Fibroblast of skin of back (primary cell): ENCODE measurements around the gene OTULINL.

ENCODE experiments used
- DNase-seq: peaks from one replicate; pipeline ENCODE4 v3.0.0-alpha.2; 2013

Gene OTULINL

DNA sequence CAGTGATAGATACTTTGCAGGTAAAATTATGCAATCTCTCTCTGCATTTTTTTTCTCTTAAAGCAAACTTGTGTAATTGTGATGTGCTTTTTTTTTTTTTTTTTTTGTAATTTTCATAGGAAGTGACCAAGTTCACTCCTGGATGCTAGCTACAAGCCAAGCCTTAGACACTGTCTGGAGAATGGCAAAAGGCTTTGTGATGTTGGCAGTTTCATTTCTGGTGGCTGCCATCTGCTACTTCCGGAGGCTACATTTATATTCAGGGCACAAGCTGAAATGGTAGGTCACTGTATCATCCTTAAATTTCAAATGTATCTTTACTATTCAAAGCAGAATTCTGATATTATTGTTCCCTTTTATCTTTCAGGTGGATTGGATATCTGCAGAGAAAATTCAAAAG lies 19.3 kb downstream of the OTULINL start:
- no peak for DNase-seq

DNA sequence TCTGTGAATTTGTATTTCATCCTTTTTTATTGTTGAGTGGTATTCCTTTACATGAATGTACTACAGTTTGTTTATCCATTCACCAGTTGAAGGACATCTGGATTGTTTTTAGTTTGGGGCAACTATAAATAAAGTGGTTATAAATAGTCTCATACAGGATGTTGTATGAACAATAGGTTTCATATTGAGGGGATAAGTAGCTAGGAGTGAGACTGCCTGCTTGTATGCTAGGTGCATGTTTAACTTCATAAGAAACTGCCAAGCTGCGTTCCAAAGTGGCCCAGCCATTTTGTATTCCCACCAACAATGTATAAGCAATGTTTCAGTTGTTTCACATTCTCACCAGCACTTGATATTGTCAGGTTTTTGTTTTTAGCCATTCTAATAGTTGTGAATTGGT lies 21.5 kb downstream of the OTULINL start:
- DNase-seq, result no peak

DNA sequence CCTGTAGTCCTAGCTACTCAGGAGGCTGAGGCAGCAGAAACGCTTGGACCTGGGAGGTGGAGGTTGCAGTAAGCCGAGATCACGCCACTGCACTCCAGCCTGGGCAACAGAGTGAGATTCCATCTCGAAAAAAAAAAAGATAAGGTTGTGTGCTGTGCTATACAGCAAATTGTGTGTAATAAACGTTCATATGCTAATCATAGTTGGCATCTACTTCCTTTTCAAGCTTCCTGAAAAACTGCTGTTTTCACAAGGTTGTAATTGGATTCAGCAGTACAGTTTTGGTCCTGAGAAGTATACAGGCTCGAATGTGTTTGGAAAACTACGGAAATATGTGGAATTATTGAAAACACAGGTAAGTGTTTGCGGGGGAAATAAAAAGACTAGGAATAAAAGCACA lies 25.5 kb downstream of the OTULINL start:
- no peak for DNase-seq

DNA sequence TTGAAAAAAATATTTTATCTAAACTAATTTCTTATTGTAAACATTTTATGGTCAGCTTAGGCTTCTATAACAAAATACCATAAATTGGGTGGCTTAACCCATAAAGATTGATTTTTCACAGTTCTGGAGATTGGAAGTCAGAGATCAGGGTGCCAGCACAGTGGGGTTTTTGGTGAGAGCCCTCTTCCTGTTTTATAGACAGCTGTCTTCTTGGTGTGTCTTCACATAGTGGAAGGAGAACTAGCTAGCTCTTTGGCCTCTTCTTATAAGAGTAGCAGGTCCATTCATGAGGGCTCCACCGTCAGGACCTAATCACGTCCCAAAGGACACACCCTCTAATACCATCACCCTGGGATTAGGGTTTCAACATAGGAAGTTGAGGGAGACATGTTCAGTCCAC lies 26.6 kb downstream of the OTULINL start:
- DNase-seq, result no peak

DNA sequence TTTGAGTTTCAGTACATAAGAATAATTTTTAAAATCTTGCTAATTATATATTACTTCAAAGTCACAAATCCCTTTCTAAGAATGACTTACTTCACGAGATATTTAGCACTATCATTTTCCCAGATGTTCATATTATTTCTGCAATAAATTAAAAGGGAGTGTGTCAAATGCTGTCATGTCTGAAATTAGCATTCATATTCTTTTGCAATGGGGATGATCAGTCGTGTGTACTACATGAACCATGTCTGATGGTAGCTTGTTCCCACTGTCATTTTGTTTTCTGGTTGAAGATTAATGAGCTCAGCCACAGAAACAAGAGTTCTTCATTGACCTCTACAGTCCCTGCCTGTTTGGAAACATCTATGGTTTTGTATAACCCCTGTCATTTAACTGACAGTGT lies 30.1 kb downstream of the OTULINL start:
- DNase-seq, result no peak

DNA sequence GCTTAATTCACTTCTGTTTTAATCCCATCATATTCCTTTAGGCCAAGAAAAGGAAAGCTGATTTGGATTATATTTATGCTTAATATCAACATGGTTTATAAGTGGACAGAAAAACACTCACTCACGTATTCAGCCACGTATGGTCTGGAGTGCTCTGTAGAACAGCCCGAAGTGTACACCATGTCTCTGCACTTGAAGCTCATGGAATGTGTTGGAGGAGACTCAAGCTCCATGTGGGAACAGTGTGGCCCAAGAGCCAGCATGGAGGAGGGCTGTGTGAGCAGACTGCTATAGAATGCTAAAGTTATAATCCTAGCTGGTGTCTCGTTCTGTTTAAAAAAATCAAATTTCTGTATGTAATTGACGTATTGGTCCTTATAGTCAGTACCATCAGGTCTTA lies 32.9 kb downstream of the OTULINL start:
- DNase-seq, result no peak

DNA sequence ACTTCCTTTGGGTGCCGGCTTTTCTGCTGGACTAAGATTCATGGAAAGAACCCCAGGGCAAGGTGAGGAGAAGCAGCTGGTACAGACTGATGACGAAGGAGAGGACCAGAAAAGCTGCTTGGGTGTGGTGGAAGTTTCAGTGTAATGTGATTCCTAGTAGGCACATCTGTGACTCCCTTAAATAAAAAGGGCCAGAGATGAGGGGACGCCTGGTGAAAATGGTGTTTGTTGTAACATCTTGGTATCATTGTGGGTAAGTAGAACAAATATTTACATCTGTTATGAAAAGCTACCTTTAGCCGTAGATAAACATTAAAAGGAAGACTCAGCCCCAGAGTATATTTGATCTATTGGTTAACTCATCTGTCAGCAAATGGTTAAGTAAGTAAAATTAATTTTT lies 33.8 kb downstream of the OTULINL start:
- DNase-seq, result no peak

DNA sequence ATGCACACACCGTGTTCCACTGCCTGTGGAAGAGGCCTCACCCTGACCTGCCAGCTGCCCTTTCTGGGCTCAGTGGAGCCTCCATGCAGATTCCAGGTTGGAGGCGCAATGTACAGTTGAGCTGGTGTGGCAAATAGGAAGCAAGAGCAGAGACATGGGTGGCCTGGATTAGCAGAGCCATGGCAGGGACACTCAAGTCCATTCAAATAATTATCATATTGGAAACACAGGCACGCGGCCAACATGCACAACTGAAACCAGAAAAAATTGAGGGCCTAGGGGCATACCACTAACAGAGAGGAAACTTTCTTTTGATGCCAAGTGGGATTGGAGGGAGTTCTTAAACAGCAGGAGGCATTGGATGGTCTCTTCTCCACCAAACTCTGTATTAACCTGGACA lies 35.8 kb downstream of the OTULINL start:
- DNase-seq, result no peak

DNA sequence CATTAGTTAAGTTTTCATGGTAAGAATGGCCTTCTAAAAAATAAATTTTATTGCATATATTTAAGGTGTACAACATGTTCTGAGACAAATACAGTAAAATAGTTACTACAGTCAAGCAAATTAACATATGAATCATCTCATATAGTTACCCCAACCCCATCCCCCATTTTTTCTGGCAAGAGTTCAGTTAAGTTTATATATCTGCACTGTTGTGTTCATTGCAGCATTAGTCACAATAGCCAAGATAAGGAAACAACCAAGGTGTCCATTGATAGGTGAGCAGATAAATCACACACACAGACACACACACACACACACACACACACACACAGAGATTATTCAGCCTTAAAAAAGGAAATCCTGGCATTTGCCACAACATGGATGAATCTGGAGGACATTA lies 45.7 kb downstream of the OTULINL start:
- DNase-seq, result no peak

DNA sequence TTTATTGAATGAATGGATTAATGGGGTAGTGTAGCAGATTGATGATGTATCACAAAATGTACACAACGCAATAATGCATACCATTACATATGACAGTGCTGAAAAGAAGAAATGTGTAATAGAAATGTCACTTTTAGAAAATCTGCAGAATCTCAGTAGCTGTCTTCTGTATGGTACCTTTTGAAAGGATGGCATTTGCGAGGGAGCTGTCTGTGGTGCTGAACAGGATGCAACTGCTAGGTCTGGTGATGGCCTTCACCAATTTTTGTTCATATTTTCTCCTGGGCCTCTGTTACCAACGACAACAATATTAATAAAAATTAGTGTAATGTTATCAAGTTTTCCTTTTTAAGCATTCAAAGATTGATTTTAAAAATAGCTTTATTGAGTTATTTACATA lies 46.8 kb downstream of the OTULINL start:
- DNase-seq, result peak; percentile 68

DNA sequence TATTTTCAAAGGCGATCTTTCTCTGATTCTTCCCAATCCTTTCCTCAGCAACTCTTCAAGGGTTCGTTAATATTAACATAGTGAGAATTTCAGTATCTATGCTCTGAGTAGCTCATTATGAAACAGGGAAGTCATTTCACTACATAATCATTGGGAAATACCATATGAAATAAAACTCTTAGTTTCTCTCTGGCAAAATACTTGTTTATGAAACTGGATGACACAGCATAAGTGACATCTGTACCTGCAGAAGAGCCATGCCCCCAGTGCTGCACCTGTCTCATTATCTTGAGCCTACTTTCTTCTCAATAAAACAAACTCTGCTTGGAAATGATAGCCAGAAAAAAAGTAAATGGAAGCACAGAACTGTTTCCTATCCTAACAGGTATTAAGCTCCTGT lies 49.1 kb downstream of the OTULINL start:
- DNase-seq, result no peak

DNA sequence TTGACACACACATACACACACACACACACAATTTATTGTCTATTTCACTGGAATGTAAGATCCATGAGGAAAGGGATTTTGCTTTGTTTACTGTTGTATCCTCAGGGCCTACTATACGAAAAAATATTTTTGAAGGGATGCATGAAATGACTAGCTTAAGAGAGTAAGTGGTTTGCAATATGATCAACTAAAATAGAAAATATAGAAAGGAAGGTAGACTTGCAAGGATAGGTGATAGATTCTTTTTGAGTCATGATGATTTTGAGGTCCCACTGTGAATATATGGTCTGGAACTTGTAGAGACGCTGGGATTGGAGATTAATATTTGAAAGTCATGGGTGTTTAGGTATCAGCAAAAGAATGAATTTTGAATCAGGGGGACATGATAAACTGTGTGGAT lies 54.1 kb downstream of the OTULINL start:
- no peak for DNase-seq

DNA sequence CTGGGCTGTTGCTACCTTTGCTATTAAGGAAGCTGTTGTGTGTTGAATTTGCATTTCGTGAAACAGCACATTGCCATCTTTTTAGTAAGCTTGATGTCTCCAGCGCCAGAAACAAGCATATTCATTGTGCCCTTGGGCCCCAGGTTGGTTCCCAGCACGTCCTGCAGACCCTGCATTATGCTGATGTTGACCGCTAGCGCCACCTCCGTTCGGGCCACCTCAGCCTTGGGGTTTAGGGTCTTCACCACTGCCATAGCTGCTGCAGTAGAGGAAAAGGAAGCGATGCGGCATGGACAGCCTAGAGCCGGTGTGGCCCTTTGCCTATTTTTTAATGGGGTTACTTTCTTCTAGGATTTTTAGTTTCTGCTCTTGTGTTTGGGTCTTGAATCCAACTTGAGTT lies 59.2 kb downstream of the OTULINL start:
- no peak for DNase-seq

DNA sequence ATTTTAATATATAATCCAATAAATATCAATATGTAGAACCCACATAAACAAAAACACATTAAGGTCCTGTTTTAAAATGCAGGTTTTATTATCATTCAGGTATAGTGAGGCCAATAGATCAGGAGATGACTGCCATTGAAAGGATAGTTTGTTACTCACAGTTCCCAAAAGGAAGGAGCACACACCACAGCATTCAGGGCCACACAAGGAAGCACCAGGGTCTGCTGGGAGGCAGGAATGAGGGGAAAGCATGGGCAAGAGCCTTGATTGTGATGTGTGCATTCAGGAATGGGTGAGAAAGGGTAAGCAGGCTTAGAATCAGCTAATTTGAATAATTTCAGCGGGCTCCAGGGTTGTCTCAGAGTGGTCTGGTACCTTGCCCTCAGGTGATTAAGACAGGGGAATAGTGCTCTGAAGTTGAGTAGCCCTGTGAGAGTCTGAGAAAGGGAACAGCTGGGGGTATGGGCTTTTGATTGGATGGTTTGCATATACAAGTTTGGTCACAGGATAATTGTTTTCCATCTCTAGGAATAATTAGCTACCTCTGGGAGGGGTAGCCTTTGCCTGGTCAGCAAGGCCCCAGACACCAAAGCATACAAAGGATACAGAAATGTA lies 63.1 kb downstream of the OTULINL start:
- no peak for DNase-seq

DNA sequence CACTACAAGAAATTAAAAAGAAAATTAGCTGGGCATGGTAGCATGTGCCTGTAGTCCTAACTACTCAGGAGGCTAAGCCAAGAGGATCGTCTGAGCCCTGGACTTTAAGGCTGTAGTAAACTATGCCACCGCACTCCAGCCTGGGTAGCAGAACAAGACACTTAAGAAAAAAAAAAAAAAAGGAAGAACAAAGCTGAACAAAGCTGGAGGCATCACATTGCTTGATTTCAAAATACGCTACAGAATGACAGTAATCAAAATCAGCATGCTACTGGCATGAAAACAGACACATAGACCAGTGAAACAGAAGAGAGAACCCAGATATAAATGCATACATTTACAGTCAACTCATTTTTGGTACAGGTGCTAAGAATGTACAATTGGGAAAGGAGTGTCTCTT lies 68.5 kb downstream of the OTULINL start:
- no peak for DNase-seq

DNA sequence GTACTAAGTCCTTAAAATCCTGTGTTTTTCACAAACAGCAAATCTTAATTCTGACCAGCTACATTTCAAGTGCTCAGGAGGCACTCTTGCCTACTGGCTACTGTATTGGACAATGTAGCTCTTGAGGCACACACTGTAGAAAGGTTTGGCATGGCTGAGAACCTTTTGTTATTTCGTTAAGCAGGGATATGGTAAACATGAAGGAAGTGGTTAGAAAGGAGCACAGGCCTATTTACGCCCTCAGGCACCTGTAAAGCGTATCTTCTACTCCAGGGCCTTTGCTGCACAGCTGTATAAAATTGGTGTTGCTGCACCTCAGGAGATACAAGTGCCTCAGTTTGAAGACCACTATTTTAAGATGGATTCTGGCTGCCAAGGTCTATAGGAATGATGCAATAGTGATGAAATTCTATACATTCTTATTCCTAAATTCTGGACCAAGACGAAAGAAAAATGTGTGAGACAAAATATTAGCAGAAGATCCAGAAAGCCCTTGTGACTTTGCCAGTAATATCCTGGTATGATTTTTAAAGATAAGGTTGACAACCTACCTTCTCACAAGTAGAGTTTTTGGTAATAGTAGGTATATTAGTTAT lies 73.7 kb downstream of the OTULINL start:
- no peak for DNase-seq

DNA sequence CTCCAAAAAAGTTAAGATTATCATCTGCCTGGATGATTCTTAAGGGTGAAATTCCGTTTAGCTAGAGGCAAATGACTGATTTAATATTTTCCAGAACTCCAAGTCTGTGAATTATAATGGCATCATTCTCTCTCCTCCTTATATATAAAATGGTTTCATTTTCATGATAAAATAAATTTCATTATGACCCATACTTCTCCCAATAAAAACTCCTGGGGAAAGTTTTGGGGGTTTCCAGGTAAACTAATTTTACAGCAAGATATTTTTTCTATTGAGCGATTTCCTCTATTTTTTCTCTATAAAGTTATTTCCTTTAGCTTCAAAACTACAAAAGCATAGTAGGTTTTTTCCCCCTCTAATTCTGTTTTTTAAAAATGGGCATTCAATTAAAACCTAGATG lies 75.3 kb downstream of the OTULINL start:
- DNase-seq, result no peak

DNA sequence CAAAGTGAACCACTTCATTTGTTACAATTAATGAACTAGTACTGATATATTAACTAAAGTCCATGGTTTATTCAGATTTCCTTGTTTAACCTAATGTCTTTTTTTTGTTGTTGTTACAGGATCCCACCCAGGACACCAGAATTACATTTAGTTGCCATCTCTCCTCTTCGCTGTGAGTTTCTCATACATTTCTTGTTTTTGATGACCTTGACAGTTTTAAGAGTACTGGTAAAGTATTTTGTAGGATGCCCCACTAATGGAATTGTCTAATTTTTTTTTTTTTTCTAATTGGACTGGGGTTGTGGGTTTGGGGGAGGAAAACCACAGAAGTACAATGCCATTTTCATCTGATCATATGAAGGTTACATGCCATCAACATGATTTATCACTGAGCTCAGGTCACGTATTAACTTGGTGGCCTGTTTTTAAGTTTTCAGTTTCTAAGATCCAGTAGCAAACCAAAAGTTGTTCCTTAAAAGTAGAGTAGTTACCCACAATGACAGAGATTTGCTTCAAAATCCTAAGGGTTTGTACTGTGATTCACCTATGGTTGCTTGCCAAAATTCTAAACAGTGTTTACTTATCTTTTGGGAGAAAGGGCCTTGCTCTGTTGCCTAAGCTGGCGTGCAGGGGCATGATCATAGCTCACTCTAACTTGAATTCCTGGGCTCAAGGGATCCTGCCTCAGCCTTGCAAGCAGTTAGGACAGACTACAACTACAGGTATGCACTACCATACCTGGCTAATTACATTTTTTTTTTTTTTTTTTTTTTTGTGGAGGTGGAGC lies 78.4 kb downstream of the OTULINL start:
- peak; percentile 37 for DNase-seq

DNA sequence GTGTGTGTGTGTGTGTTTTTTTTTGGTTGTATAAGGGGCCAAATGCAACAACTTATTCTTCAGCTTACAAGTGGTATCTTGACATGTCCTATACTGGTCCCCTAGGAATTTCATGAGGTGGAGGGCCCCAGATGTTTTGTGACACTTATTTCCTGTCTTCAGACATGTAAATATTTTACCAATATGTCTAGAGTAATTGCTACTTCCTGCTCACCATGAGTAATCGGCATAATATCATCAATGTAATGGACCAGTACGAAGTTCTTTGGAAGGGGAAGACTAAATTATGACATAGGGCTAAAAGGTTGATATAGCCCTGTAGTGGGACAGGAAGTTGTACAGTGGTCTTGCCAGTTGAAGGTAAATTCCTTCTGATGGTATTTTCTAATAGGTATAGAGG lies 79.2 kb downstream of the OTULINL start:
- DNase-seq, result no peak
